Neural progenitor cell (in vitro differentiated cells): ENCODE results near the gene XRN1.

ENCODE experiments used
- CTCF ChIP-seq: fragments of 200-600 bp; sonication (generic); IDR thresholded peaks from 2 replicates; pipeline ENCODE4 v1.5.1; 2017; ENCODE audit warnings: antibody characterized with exemption, mild to moderate bottlenecking
- EZH2 ChIP-seq: fragments of 200-600 bp; sonication (generic); IDR thresholded peaks from 2 replicates; pipeline ENCODE4 v1.6.1; 2017; ENCODE audit warnings: antibody characterized with exemption, mild to moderate bottlenecking, moderate library complexity
- EZH2phosphoT487 ChIP-seq: fragments of 200-600 bp; sonication (generic); IDR thresholded peaks from 2 replicates; pipeline ENCODE4 v1.6.1; 2017; ENCODE audit warnings: antibody characterized with exemption

GRCh38 chr3:142467768-142468167, 19.9 kb upstream of the XRN1 start:
- TF ChIP-seq CTCF (no peak), EZH2 (no peak), EZH2phosphoT487 (no peak)
